GM19351 (cell line): ENCODE measurements around the gene EYA4.
"Not testable (repeated sequence)": the region's sequence is repeated elsewhere in the genome, so short reads cannot be mapped to it uniquely, and the experiment has no call there.

Experiments used
- ATAC-seq: cut with Tn5 transposase; IDR thresholded peaks from one replicate; pipeline ENCODE4 v1.9.1; 2021; ENCODE audit warnings: mild to moderate bottlenecking, moderate library complexity; ENCODE audit not compliant: unreplicated experiment

EYA4 gene

DNA sequence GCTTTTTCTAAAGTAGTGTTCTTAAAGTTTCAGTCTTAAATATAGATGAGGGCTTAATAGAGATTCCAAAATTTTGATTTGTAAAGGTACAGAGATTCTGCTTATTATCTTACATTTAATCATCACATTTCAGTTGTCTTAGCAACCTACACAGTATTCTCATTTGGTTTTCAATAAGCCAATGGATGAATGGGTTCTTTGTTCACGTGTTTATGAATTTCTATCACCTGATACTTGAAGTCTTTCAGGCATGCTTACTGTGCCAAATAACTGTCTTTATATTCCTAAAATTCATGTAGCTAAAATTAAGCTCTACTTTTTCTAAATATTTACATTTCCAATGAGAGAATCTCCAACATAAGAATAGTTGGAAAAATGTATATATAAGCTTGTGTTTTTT, 152.7 kb downstream of the EYA4 start:
- ATAC-seq: no peak

- ATAC-seq: no peak
These were observed 153.5 kb downstream of the EYA4 start for GRCh38 chr6:133394630-133395029.

DNA sequence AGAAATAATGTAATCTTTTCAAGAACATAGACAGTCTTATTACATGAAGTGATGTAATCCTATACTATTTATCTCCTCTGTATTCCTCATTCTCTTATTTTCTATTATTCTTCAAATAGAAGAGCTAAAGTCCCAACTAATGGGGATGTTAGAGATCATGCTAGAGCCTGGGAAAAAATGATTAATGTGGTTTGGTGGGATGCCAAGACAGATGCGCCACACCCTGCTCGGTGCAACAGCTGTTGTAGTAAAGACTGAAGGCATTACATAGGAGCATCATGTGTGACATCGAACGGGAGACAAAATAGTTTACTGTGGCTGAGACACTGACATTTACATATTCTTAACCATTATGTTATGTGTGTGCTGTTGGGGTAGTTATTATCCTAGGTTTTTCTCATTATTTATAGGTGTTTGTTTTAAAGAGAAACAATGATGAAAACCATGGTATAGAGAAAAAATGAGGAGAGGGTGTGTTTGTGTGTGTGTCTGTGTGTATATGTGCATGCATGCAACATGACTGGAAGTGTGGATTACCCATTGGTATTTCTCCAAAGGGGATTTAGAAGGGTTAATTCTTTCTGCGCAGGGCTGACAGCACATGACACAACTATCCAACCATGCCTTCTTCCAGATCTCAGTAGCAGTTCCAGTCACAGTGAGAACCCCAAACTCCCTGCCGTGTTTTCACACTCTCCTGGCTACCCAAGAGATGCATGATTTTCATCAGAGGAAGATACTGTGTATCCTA, 155.3 kb downstream of the EYA4 start:
- ATAC-seq: no peak

DNA sequence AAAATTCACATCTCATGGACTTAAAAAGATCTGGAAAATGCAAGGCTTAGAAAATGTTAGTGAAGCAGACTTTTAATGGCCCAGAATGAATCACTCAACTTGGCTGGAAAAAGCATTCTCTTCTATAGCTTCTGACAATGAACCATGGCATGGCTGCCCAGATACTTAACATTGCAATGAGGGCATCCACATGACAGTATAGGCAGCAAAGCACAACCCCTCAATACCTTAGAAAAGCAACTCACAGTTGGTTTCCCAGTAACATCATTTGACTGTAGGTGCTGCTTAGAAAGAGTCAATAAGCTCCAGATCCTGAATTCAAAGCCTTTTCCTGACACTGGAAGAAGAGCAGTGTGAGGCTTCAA, 155.8 kb downstream of the EYA4 start:
- ATAC-seq: no peak

- ATAC-seq: not testable (repeated sequence)
These were observed 156.4 kb downstream of the EYA4 start for GRCh38 chr6:133397601-133398000.

DNA sequence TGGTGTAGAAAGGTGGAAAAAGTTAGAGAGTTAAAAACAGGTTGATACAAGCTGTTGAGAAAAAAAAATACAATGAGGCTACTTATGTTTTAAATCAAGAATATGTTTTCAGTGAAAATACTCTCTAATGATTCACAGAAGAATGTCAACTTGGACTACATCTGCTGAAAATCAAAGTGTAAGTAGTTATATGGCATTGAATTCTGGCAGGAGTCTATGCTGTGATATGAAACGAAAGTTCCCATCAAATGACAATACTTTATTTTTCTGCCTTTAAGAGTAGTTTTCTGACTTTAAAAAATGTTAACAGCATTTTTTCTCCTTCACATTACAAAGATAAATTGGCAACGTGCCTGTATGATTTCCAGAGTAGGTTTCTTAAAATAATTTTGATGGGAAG, 158.3 kb downstream of the EYA4 start:
- ATAC-seq: no peak

DNA sequence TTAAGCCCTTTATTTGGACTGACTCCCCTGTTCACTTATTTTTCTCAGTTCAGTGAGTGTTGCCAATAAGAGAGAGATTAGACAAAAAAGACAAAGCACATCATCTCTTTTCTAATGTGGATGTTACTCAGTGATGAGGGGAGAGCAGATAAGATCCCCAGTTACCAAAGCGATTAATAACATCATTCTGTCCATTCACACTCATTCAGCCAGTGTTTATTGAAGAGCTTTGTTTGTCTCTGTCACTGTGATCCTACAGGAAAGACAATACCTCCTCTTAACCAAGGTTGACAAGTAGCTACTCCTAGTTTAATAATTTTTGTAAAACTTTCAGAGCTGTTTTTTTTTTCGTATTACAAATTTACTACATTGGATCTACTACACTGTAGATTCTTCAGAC, 163.0 kb downstream of the EYA4 start:
- ATAC-seq: no peak

DNA sequence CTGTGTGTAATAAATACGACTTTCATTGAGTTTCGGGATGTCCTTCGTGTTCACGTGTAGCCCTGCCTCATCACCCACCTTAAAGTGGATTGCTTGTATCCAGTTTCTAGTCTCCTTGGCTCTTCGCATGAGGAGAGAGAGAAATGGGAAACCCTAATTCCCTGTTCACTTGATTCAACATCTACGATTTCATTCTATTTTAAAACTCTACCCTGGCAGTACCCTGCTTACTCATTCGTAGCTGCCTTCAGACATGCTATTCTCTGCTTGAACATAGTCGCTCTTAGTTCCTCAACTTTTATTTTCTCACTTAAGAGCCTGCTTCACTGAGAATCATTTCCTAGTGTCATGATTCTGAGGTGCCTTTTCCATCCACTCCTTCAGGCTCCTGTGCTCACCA, 163.6 kb downstream of the EYA4 start:
- ATAC-seq: no peak

GRCh38 chr6:133407320-133408100, 166.4 kb downstream of the EYA4 start:
- ATAC-seq: no peak

DNA sequence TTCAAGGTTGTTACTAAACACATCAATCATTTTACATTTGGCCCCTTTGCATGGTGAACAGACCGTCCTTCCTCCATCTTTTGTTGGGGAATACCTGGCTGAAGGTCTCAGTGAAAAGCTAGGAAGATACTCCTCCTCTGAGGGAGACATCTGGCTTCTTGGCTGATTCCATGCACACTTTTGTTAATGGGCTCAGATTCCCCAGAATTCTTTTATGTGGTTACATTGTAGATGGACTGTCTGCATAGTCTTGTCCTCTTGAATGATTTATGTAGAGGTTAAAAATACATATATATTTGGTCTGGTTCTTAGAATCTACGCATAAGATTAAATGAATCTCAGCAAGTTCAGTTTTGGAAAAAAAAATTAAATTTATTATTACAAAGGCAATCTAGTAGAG, 167.0 kb downstream of the EYA4 start:
- ATAC-seq: no peak

GRCh38 chr6:133408543-133408942, 167.4 kb downstream of the EYA4 start:
- no peak for ATAC-seq

DNA sequence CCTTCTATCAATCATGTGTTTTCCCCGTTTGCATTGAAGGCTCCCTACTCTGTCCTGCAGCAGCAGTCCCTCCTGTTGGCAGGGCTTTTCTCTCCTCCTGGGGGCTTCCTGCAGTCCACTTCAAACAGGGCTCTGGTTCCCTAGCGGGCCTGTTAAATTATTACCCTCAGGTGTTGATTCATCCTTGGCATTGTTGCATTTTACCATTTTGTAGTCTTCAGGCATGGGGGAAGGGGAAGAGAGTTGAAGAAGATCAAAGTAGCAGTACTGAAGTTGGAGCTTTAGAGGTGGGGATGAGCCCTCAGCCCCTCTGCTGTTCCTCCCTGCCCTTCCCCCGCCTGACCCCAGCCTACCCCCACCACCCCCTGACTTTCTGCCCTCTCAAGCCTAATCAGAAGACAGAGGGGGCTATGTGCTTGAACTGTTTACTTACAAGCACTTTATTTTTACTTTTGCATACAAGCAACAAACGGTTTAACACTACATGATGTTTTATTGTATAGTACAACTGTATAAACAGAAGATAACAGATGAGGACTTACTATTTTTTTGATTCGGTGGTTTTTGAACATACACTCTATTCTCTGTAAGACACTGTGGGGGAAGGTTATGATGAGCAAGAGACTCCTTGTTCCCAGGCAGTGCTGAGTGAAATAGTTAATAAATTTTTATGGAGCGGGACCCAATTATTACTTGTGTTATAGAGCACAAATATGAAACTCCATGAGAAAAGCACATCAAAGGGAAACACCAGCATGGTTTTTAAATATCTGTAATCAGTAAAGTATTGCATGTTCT, 169.7 kb downstream of the EYA4 start:
- ATAC-seq: no peak

GRCh38 chr6:133411757-133412156, 170.6 kb downstream of the EYA4 start:
- no peak for ATAC-seq

- ATAC-seq: no peak
These were observed 174.1 kb downstream of the EYA4 start for GRCh38 chr6:133415262-133415661.

- no peak for ATAC-seq
These were observed 177.0 kb downstream of the EYA4 start for GRCh38 chr6:133418108-133418507.

GRCh38 chr6:133423242-133423641, 182.1 kb downstream of the EYA4 start:
- ATAC-seq: no peak

DNA sequence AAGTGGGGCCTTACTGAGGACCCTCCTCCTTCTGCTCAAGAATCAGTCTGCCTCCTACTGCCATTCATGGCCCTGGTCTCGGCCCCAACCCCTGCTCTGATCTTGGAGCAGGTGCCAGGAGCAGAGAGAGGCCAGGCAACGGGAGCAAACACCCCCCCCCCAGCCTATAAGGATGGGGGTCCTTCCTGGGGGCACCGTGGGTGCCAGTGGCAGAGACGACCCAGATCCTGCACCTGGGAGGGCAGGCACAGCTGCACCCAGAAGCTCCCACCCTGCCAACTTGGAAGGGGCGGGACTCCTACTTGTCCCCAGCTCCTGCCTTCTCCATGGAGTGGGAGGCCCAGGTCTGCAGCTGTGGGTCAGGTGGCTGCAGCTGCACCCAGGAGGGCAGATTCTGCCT, 183.2 kb downstream of the EYA4 start:
- ATAC-seq: no peak

DNA sequence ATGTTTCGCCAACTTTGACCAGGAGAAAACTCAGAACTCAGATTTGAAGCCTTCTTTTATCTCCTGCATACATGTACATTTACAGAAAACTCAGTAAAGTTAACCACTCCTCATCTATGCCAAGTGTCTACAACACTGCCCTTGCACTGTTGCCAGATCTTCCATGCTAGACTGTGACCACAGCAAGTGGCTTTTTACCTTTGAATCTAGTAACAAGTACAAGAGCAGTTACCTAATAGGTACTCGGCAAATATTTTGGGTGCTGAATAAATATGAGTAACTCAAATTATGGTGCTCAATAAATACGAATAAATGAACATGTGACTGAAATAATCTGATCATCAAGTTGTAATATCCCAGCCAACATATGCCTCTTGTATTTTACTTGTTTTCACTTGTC, 184.9 kb downstream of the EYA4 start:
- no peak for ATAC-seq

DNA sequence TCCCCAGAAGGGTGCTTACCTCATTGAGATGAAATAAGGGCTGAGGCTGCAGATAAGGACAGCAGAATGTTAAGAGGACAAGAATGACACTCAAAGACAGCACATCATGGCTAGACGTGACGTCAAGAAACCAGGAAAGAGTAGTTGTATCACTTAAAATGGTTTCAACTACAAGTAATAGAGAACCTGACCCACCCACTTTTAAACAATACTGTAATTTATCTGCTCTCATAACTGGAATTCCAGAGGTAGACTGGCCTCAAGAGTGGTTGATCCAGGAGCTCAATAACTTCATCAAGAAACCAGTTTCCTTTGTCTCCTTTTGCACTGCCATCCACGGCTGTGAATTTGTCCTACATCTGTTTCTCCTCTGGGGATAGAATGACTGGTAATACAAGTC, 187.1 kb downstream of the EYA4 start:
- no peak for ATAC-seq

DNA sequence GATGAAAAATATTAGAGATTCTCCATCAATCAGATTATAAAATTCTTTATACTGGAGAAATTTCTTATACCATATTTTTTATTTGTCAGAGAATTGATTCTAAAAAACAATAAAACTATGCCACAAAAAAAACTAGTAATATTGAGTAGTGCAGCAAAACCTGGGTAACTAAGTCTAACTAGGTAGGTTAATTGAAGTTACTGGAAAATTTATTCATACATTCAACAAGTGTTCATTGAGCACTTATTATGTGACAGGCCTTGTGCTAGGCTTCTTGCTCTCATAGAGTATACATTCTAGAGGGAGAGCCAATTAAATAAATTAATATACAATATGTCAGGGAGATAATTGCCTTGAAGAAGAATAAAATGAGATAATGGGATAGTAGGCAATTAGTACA, 189.4 kb downstream of the EYA4 start:
- ATAC-seq: no peak

GRCh38 chr6:133431031-133431430, 189.9 kb downstream of the EYA4 start:
- ATAC-seq: no peak
